Endodermal cell (in vitro differentiated cells): ENCODE measurements around the gene PCSK6. TPM values are rescaled to one million over a fixed set of nuclear protein-coding genes. Genes with fewer than 3 reads are reported as not detected.

Experiments used
- DNase-seq: peaks from one replicate; pipeline ENCODE4 v3.0.0-alpha.2; 2017
- H3K27ac ChIP-seq: 2 replicates; pipeline ENCODE4 v1.5.1; 2013; ENCODE audit warnings: mild to moderate bottlenecking, low read depth, low read length, moderate library complexity
- H3K27me3 ChIP-seq: 2 replicates; pipeline ENCODE4 v1.6.1; 2013; ENCODE audit warnings: mild to moderate bottlenecking, low read length, moderate library complexity; ENCODE audit not compliant: insufficient read depth, control insufficient read depth, poor library complexity, severe bottlenecking
- H3K36me3 ChIP-seq: 2 replicates; pipeline ENCODE4 v1.7.0; 2013; ENCODE audit warnings: mild to moderate bottlenecking, low read length, moderate library complexity; ENCODE audit not compliant: control insufficient read depth, insufficient read depth
- H3K4me1 ChIP-seq: one replicate; pipeline ENCODE4 v1.7.0; 2013; ENCODE audit warnings: low read length; ENCODE audit not compliant: control insufficient read depth, insufficient read depth
- H3K4me3 ChIP-seq: 2 replicates; pipeline ENCODE4 v1.5.1; 2013; ENCODE audit warnings: mild to moderate bottlenecking, low read length, moderate library complexity
- H3K9ac ChIP-seq: 2 replicates; pipeline ENCODE4 v1.6.1; 2013; ENCODE audit warnings: mild to moderate bottlenecking, low read length, moderate library complexity; ENCODE audit not compliant: poor library complexity, severe bottlenecking; ENCODE audit errors: extremely low read depth
- H3K9me3 ChIP-seq: 2 replicates; pipeline ENCODE4 v1.6.1; 2013; ENCODE audit warnings: mild to moderate bottlenecking, low read length, moderate library complexity; ENCODE audit not compliant: control insufficient read depth
- H3K27ac Mint-ChIP-seq: 2 replicates; pipeline ENCODE4 v1.8.0; 2020; ENCODE audit warnings: mixed read lengths
- H3K27me3 Mint-ChIP-seq: 2 replicates; pipeline ENCODE4 v1.8.0; 2021; ENCODE audit warnings: mild to moderate bottlenecking, mixed read lengths; ENCODE audit not compliant: insufficient read depth
- H3K36me3 Mint-ChIP-seq: 2 replicates; pipeline ENCODE4 v1.8.0; 2020; ENCODE audit warnings: low read depth, mixed read lengths
- H3K4me1 Mint-ChIP-seq: 2 replicates; pipeline ENCODE4 v1.8.0; 2020; ENCODE audit warnings: mixed read lengths
- H3K4me3 Mint-ChIP-seq: 2 replicates; pipeline ENCODE4 v1.8.0; 2020; ENCODE audit warnings: mild to moderate bottlenecking, moderate library complexity, mixed read lengths
- H3K9me3 Mint-ChIP-seq: 2 replicates; pipeline ENCODE4 v1.8.0; 2020; ENCODE audit warnings: mild to moderate bottlenecking, mixed read lengths
- CTCF ChIP-seq: fragments of 200-600 bp; sonication (generic); conservative IDR thresholded peaks from 2 replicates; pipeline ENCODE4 v1.5.0; 2021; ENCODE audit warnings: antibody characterized with exemption, mild to moderate bottlenecking
- WGBS, 2 experiments: methylation state at CpG; one replicate each; pipeline versions ENCODE4 v1.1.5 to v1.1.7; 2013; ENCODE audit warnings: missing lambda C conversion rate in 2 of 2, mixed read lengths in 1 of 2; ENCODE audit not compliant: insufficient coverage in 1 of 2, insufficient read length in 1 of 2; 5-methylcytosine and 5-hydroxymethylcytosine counted together
- total RNA-seq, 2 donors: library from RNA; stranded (reverse); fragmentation: NEBNext Ultra II Directional in 1 of 2; extraction: Animal tissue kit (Norgen Biotek cat#: 25700) in 1 of 2; gene quantifications; 2 replicates in 1 of 2; 3 replicates in 1 of 2; pipeline ENCODE4 v1.2.1, GENCODE V29; 2021

The PCSK6 gene
- total RNA-seq, 2 donors from 2014 or later: 6.6 to 9.8 TPM

GRCh38 chr15:101444015-101444414 lies 45.5 kb downstream of the PCSK6 start:
- Mint-ChIP-seq H3K9me3 (no peaks in the 10 kb centered on the region), H3K36me3 (no peaks in the 10 kb centered on the region), H3K27ac (no peak overlapping the region), H3K27me3 (no peaks in the 10 kb centered on the region), H3K4me3 (no peak overlapping the region), H3K4me1 (peaks cover 4% of the 10 kb centered on the region)
- H3K27me3 ChIP-seq: no peaks in the 10 kb centered on the region
- DNase-seq: peak; percentile 13
- H3K36me3 ChIP-seq: no peaks in the 10 kb centered on the region
- TF ChIP-seq CTCF: no peak
- H3K4me3 ChIP-seq: no peak overlapping the region
- peaks cover 4% of the 10 kb centered on the region for H3K4me1 ChIP-seq
- H3K9ac ChIP-seq: no peak overlapping the region
- no peaks in the 10 kb centered on the region for H3K9me3 ChIP-seq
- no peak overlapping the region for H3K27ac ChIP-seq
- WGBS, 2 experiments: 87 to 93% methylated on average over 5 to 8 of the region's 8 CpGs

GRCh38 chr15:101442272-101442671 lies 47.2 kb downstream of the PCSK6 start:
- H3K27ac Mint-ChIP-seq: no peak overlapping the region
- TF ChIP-seq CTCF: no peak

GRCh38 chr15:101441696-101442095 lies 47.8 kb downstream of the PCSK6 start:
- Mint-ChIP-seq H3K4me3 (no peak overlapping the region), H3K36me3 (no peaks in the 10 kb centered on the region), H3K4me1 (peaks cover 4% of the 10 kb centered on the region), H3K27me3 (no peaks in the 10 kb centered on the region), H3K27ac (no peak overlapping the region), H3K9me3 (no peaks in the 10 kb centered on the region)
- Histone ChIP-seq H3K9me3 (no peaks in the 10 kb centered on the region), H3K4me3 (no peak overlapping the region), H3K36me3 (no peaks in the 10 kb centered on the region), H3K27me3 (no peaks in the 10 kb centered on the region), H3K9ac (no peak overlapping the region), H3K4me1 (peaks cover 4% of the 10 kb centered on the region), H3K27ac (no peak overlapping the region)
- TF ChIP-seq CTCF: no peak
- 70 to 84% methylated on average over 9 to 11 of the region's 11 CpGs for WGBS, 2 experiments
- DNase-seq: peak; percentile 24

More at GRCh38 chr15:101442272-101442671, 47.2 kb downstream of the PCSK6 start:
- WGBS, 2 experiments: 94 to 97% methylated on average over 5 to 6 of the region's 6 CpGs
- Histone ChIP-seq H3K9me3 (no peaks in the 10 kb centered on the region), H3K9ac (no peak overlapping the region), H3K4me1 (peaks cover 4% of the 10 kb centered on the region), H3K27ac (no peak overlapping the region), H3K4me3 (no peak overlapping the region), H3K36me3 (no peaks in the 10 kb centered on the region), H3K27me3 (no peaks in the 10 kb centered on the region)
- Mint-ChIP-seq H3K4me1 (peaks cover 4% of the 10 kb centered on the region), H3K27me3 (no peaks in the 10 kb centered on the region), H3K4me3 (no peak overlapping the region), H3K9me3 (no peaks in the 10 kb centered on the region), H3K36me3 (no peaks in the 10 kb centered on the region)
- DNase-seq: no peak
